CD8-positive, alpha-beta memory T cell (primary cell): ENCODE measurements around the gene ELMO1. TPM values are rescaled to one million over a fixed set of nuclear protein-coding genes. Genes with fewer than 3 reads are reported as not detected.

ENCODE experiments used
- CTCF ChIA-PET: fragments of 350-600 bp; sonication (Branson Sonifier 250); formaldehyde crosslinking; loops from one replicate; lab custom pipeline; 2021; ENCODE audit warnings: antibody characterized with exemption; lab: Charles Lee
- POLR2A ChIA-PET: fragments of 350-600 bp; sonication (Branson Sonifier 250); formaldehyde crosslinking; loops from one replicate; lab custom pipeline; 2021; ENCODE audit warnings: antibody characterized with exemption; lab: Charles Lee
- DNase-seq, 5 donors: peaks; one replicate each; pipeline versions ENCODE4 v3.0.0 to v3.0.0-alpha.2; 2020 to 2022; ENCODE audit warnings: mixed read lengths in 1 of 5
- H3K27ac ChIP-seq: one replicate; pipeline ENCODE4 v1.7.0; 2013; ENCODE audit warnings: low read depth, mild to moderate bottlenecking, low read length, moderate library complexity
- H3K27me3 ChIP-seq: 2 replicates; pipeline ENCODE4 v1.7.0; 2013; ENCODE audit warnings: low read length, mild to moderate bottlenecking; ENCODE audit not compliant: insufficient read depth, poor library complexity, severe bottlenecking
- H3K36me3 ChIP-seq: 2 replicates; pipeline ENCODE4 v1.7.0; 2013; ENCODE audit warnings: mild to moderate bottlenecking, low read length, moderate library complexity; ENCODE audit not compliant: insufficient read depth
- H3K4me1 ChIP-seq: 2 replicates; pipeline ENCODE4 v1.7.0; 2013; ENCODE audit warnings: mild to moderate bottlenecking, low read length, moderate library complexity; ENCODE audit not compliant: insufficient read depth
- H3K4me3 ChIP-seq: 2 replicates; pipeline ENCODE4 v1.7.0; 2013; ENCODE audit warnings: mild to moderate bottlenecking, low read length
- H3K9me3 ChIP-seq: 2 replicates; pipeline ENCODE4 v1.7.0; 2013; ENCODE audit warnings: mild to moderate bottlenecking, low read length
- H3K27ac Mint-ChIP-seq, 8 donors: one replicate each; pipeline ENCODE4 v1.8.0; 2020 to 2021; ENCODE audit warnings: mixed read lengths in 8 of 8, mild to moderate bottlenecking in 6 of 8, inconsistent platforms in 3 of 8, moderate library complexity in 3 of 8
- H3K27me3 Mint-ChIP-seq, 2 donors: one replicate each; pipeline ENCODE4 v1.8.0; 2020 to 2021; ENCODE audit warnings: mixed read lengths in 2 of 2, mild to moderate bottlenecking in 1 of 2, moderate library complexity in 1 of 2
- H3K36me3 Mint-ChIP-seq, 3 donors: one replicate each; pipeline ENCODE4 v1.8.0; 2020 to 2021; ENCODE audit warnings: mixed read lengths in 3 of 3, inconsistent platforms in 1 of 3, mild to moderate bottlenecking in 1 of 3
- H3K4me1 Mint-ChIP-seq, 3 donors: one replicate each; pipeline ENCODE4 v1.8.0; 2020 to 2021; ENCODE audit warnings: mixed read lengths in 3 of 3, inconsistent platforms in 1 of 3, mild to moderate bottlenecking in 1 of 3
- H3K4me3 Mint-ChIP-seq, 7 donors: one replicate each; pipeline ENCODE4 v1.8.0; 2020 to 2021; ENCODE audit warnings: mixed read lengths in 7 of 7, mild to moderate bottlenecking in 6 of 7, moderate library complexity in 4 of 7, inconsistent platforms in 2 of 7
- H3K9me3 Mint-ChIP-seq, 5 donors: one replicate each; pipeline ENCODE4 v1.8.0; 2020 to 2022; ENCODE audit warnings: mixed read lengths in 5 of 5, mild to moderate bottlenecking in 3 of 5, moderate library complexity in 2 of 5, inconsistent platforms in 1 of 5
- polyA plus RNA-seq: library from polyadenylated mRNA; unstranded; fragments of 300-500 nt; fragmentation: Illumina TruSeq; gene quantifications from one replicate; pipeline ENCODE4 v1.2.3, GENCODE V29; 2021
- total RNA-seq, 2 experiments: library from RNA; stranded (reverse); gene quantifications; one replicate each; pipeline ENCODE4 v1.2.3, GENCODE V29; 2021

ELMO1 gene
- total and polyA plus RNA-seq, 3 experiments from 2014 or later, result 65.6 to 74.4 (median 66.2) TPM

DNA sequence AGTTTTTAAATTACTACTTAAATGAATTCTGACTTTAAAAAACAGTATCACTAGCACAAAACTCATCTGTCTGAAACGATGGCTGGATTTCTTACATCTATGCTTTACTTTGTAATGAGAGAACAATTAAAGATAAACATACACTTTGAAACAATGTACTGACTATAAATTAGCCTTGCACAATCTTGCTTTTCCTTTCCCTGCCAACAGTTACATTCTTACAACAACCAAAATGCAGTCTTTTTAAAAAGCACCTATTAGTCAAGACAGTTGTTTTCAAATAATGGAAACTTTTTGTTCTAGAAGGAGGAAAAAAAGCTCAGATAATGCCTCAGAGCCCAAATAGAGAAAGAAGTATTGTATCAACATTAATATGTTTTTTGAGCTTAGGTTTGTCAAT is 153.3 kb downstream of the ELMO1 start:
- no peak overlapping the region for H3K4me3 Mint-ChIP-seq
- no peak overlapping the region for H3K4me3 ChIP-seq
- H3K36me3 ChIP-seq, result no peaks in the 10 kb centered on the region
- H3K9me3 ChIP-seq, result no peaks in the 10 kb centered on the region
- DNase-seq, result no peak
- no peak overlapping the region for H3K27ac ChIP-seq
- no peaks in the 10 kb centered on the region for H3K27me3 Mint-ChIP-seq
- H3K27me3 ChIP-seq, result no peaks in the 10 kb centered on the region
- ChIA-PET POLR2A (no interaction called here), CTCF (interaction anchor here (1.4 kb wide), 1 partner anchor 11 kb away, joined by 5 read pairs; no protein-coding TSS in a partner anchor)
- H3K9me3 Mint-ChIP-seq, result peaks cover 0 to 2% (median 0%) of the 10 kb centered on the region in 5 donors
- peak overlapping the region in 2 of 8 donors; percentile 4 to 62 for H3K27ac Mint-ChIP-seq
- H3K36me3 Mint-ChIP-seq, result peaks cover 0 to 6% (median 0%) of the 10 kb centered on the region in 3 donors
- H3K4me1 Mint-ChIP-seq, result peaks cover 16 to 33% (median 21%) of the 10 kb centered on the region in 3 donors
- H3K4me1 ChIP-seq, result no peaks in the 10 kb centered on the region

DNA sequence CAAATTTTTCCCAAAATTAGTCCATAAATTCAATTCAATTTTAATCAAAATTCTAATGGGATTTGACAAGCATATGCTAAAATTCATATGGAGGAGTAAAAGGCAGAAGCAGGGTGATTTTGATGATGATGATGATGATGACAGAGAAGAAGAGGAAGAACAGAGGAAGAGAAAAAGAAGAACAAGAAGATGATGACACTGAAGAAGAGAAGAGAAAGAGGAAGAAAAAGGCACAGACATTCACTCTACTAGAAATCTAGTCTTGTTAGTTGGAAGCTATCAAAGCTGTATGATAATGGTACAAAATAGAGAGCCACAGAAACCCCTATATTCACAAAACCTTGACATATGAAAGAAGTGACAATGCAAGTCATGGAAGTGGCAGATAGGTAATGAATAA is 157.9 kb downstream of the ELMO1 start:
- CTCF ChIA-PET, result interaction anchor here (0.6 to 1.2 kb wide), 2 partner anchors 51 to 158 kb away, joined by 3 to 5 read pairs; partner anchors contain the start of gene ELMO1
- POLR2A ChIA-PET, result no interaction called here
- no peaks in the 10 kb centered on the region for H3K9me3 Mint-ChIP-seq
- peaks cover 0 to 5% (median 0%) of the 10 kb centered on the region in 3 donors for H3K36me3 Mint-ChIP-seq
- H3K27ac ChIP-seq, result no peak overlapping the region
- DNase-seq, result no peak
- H3K36me3 ChIP-seq, result no peaks in the 10 kb centered on the region
- H3K4me1 Mint-ChIP-seq, result peaks cover 38 to 57% (median 47%) of the 10 kb centered on the region in 3 donors
- H3K9me3 ChIP-seq, result no peaks in the 10 kb centered on the region
- no peaks in the 10 kb centered on the region for H3K27me3 ChIP-seq
- peak overlapping the region in 7 of 8 donors; percentile 16 to 93 (median 32) for H3K27ac Mint-ChIP-seq
- no peak overlapping the region for H3K4me3 Mint-ChIP-seq
- peaks cover 9% of the 10 kb centered on the region for H3K4me1 ChIP-seq
- H3K4me3 ChIP-seq, result no peak overlapping the region
- no peaks in the 10 kb centered on the region for H3K27me3 Mint-ChIP-seq

DNA sequence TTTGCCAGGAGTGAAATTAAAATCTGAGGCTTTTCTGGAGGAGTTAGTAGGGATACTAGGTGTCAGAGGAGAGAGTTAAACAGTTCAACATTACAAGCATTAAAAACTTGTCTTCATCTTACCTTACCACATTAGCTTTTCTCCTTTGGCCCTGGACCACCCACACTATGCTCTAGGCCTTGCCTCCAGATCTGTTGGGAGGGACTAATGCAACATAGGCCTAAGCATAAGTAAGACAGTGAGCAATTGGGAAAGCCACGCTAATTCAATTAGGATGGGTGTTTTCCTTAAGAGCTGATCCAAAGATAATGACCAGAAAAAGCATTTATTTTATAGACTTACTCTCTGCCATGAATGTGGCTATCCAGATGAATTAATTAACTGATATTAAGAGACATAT is 158.9 kb downstream of the ELMO1 start:
- Mint-ChIP-seq H3K36me3 (peaks cover 0 to 5% (median 0%) of the 10 kb centered on the region in 3 donors), H3K4me1 (peaks cover 43 to 58% (median 52%) of the 10 kb centered on the region in 3 donors), H3K9me3 (no peaks in the 10 kb centered on the region), H3K27ac (peak overlapping the region in 6 of 8 donors; percentile 15 to 86 (median 77)), H3K4me3 (no peak overlapping the region), H3K27me3 (no peaks in the 10 kb centered on the region)
- Histone ChIP-seq H3K9me3 (no peaks in the 10 kb centered on the region), H3K36me3 (no peaks in the 10 kb centered on the region), H3K4me1 (peaks cover 13% of the 10 kb centered on the region), H3K27me3 (no peaks in the 10 kb centered on the region), H3K4me3 (no peak overlapping the region), H3K27ac (no peak overlapping the region)
- ChIA-PET POLR2A (no interaction called here), CTCF (interaction anchor here (0.6 to 1.4 kb wide), 3 partner anchors 50 to 159 kb away, joined by 3 to 5 read pairs (median 4); partner anchors contain the start of gene ELMO1)
- DNase-seq, result no peak

DNA sequence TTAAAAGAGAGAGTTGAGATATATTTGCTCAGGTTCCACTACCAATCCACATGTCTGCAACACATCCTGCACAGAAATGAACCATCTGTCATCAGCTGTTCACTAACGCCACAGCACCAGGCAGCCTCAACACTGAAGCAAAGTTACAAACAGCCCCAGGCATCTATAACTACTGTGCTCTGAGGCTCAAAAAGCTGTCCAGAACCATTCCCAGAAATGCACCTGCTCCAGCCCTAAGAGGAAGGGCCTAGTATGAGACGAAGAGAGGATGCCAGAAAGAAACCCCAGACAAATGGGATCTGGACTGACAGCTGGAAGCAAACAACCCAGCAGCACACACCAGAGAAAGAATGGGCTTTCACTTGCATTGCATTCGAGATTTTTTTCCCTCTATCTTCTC is 159.3 kb downstream of the ELMO1 start:
- H3K9me3 Mint-ChIP-seq, result no peaks in the 10 kb centered on the region

DNA sequence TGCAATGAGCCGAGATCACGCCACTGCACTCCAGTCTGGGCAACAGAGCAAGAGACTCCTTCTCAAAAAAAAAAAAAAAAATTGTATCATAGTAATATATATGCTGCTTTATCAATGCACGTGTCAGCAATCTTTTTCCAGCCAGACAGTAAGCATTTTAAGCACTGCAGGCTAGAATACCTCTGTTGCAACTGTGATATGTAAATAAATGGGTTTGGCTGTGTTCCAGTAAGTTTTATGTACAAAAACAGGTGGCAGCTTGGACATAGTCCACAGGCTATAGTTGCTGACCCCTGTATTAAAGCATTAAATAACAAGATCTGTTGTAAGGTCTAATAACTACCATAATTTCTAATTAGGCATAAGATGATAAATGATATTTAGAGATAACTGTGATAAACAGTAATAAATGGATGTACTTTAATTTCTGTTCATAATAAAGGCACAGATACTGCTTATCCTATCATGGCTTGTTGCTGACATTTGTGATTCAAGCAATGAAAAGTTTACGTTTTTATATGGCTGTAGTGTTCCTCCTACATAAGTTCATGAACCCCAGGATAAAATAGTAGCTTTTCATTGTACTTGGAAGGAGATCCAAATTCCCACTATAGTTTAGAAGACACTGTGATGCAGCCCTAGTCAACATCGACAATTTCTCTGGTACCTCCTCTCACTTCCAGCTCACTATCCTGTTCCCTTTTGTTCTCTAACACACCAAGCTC is 161.4 kb downstream of the ELMO1 start:
- H3K4me3 ChIP-seq, result no peak overlapping the region
- no peak overlapping the region for H3K4me3 Mint-ChIP-seq
- H3K4me1 ChIP-seq, result peaks cover 13% of the 10 kb centered on the region
- CTCF ChIA-PET, result interaction anchor here (1.4 to 4.4 kb wide), 3 partner anchors 56 to 161 kb away, joined by 3 to 25 read pairs (median 18); partner anchors contain the start of gene ELMO1
- H3K9me3 ChIP-seq, result no peaks in the 10 kb centered on the region
- H3K27me3 Mint-ChIP-seq, result no peaks in the 10 kb centered on the region
- peak overlapping the region; percentile 14 to 68 (median 32) for H3K27ac Mint-ChIP-seq
- DNase-seq, result no peak
- peaks cover 0 to 7% (median 0%) of the 10 kb centered on the region in 3 donors for H3K36me3 Mint-ChIP-seq
- no peaks in the 10 kb centered on the region for H3K27me3 ChIP-seq
- peaks cover 46 to 66% (median 57%) of the 10 kb centered on the region in 3 donors for H3K4me1 Mint-ChIP-seq
- no peak overlapping the region for H3K27ac ChIP-seq
- H3K9me3 Mint-ChIP-seq, result no peaks in the 10 kb centered on the region
- no peaks in the 10 kb centered on the region for H3K36me3 ChIP-seq
- POLR2A ChIA-PET, result no interaction called here

More for the DNA sequence above, 159.3 kb downstream of the ELMO1 start:
- no peaks in the 10 kb centered on the region for H3K27me3 Mint-ChIP-seq
- Histone ChIP-seq H3K9me3 (no peaks in the 10 kb centered on the region), H3K4me1 (peaks cover 13% of the 10 kb centered on the region), H3K36me3 (no peaks in the 10 kb centered on the region), H3K27me3 (no peaks in the 10 kb centered on the region), H3K4me3 (no peak overlapping the region), H3K27ac (no peak overlapping the region)
- H3K4me3 Mint-ChIP-seq, result no peak overlapping the region
- peaks cover 46 to 62% (median 56%) of the 10 kb centered on the region in 3 donors for H3K4me1 Mint-ChIP-seq
- POLR2A ChIA-PET, result no interaction called here
- peak overlapping the region in 7 of 8 donors; percentile 6 to 86 (median 75) for H3K27ac Mint-ChIP-seq
- CTCF ChIA-PET, result interaction anchor here (1.0 to 1.4 kb wide), 2 partner anchors 10 to 64 kb away, joined by 3 to 4 read pairs; no protein-coding TSS in a partner anchor
- DNase-seq, result no peak
- H3K36me3 Mint-ChIP-seq, result peaks cover 0 to 5% (median 0%) of the 10 kb centered on the region in 3 donors

DNA sequence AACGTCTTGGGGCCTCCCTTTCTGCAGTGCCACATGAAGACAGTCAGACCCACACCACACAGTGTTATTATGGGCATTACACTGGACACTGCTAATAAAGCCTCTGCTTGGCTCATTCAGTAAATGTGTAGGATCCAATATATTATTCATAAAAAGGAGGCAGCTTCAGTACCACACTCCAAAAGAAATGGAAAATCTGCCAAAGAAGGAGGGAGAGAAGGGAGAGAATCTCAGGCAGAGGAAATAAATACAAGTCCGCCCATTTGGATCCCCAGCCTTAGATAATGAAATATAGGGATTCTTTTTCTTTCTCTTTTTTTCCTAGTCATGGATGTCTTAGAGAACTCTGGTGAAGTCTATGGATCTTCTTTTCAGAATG is 162.2 kb downstream of the ELMO1 start:
- Histone ChIP-seq H3K4me1 (peaks cover 13% of the 10 kb centered on the region), H3K36me3 (no peaks in the 10 kb centered on the region), H3K4me3 (no peak overlapping the region), H3K27me3 (no peaks in the 10 kb centered on the region), H3K9me3 (no peaks in the 10 kb centered on the region), H3K27ac (no peak overlapping the region)
- Mint-ChIP-seq H3K9me3 (no peaks in the 10 kb centered on the region), H3K27me3 (no peaks in the 10 kb centered on the region), H3K27ac (peak overlapping the region in 7 of 8 donors; percentile 13 to 81 (median 72)), H3K4me3 (no peak overlapping the region), H3K4me1 (peaks cover 46 to 69% (median 57%) of the 10 kb centered on the region in 3 donors), H3K36me3 (peaks cover 0 to 11% (median 3%) of the 10 kb centered on the region in 3 donors)
- no peak for DNase-seq
- CTCF ChIA-PET, result interaction anchor here (1.4 to 4.4 kb wide), 5 partner anchors 56 to 207 kb away, joined by 3 to 25 read pairs (median 9); partner anchors contain the start of gene ELMO1
- POLR2A ChIA-PET, result no interaction called here

DNA sequence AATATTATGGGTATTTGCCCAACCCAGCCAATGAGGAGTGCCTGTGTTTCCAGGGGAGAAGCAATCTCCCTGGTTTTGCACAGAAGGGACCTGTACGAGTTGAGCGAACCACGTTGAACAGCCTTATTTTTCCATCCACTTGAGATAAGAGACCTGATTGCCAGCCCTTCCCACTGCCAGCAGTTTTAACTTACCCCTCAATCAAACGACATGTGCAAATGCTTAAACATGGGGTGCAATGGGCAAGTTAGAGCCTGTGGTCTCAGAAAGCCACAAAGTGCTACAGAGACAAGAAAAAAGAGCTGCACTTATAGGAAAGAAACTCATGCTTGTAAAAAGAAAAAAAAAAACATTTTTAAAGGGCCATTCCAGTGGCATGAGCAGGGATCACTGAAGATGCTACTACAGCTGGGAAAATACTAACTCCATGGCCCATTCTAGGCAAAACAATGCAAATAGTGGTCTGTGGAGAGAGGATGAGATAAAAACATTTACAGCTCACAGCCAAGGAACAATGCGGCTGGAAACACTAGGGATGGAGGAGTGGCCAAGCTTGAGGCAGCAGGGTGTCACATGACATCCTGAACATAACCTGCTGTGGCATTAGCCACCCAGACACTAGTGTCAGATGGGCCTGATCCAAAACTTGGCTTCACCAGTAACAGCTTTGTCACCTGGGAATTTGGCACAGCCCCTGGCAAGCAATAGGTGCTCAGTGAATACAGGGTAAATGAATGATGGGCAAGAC is 162.8 kb downstream of the ELMO1 start:
- H3K27ac ChIP-seq, result no peak overlapping the region
- Mint-ChIP-seq H3K9me3 (no peaks in the 10 kb centered on the region), H3K27ac (peak overlapping the region; percentile 65 to 81 (median 71)), H3K27me3 (no peaks in the 10 kb centered on the region), H3K4me3 (peak overlapping the region in 2 of 7 donors; percentile 8 to 64), H3K36me3 (peaks cover 0 to 8% (median 3%) of the 10 kb centered on the region in 3 donors), H3K4me1 (peaks cover 41 to 63% (median 51%) of the 10 kb centered on the region in 3 donors)
- no peak overlapping the region for H3K4me3 ChIP-seq
- no peaks in the 10 kb centered on the region for H3K27me3 ChIP-seq
- CTCF ChIA-PET, result interaction anchor here (0.8 to 4.4 kb wide), 11 partner anchors 8 to 210 kb away, joined by 3 to 25 read pairs (median 8); partner anchors contain the start of gene ELMO1
- H3K9me3 ChIP-seq, result no peaks in the 10 kb centered on the region
- no peaks in the 10 kb centered on the region for H3K36me3 ChIP-seq
- no peak for DNase-seq
- peaks cover 13% of the 10 kb centered on the region for H3K4me1 ChIP-seq
- POLR2A ChIA-PET, result no interaction called here
